HG03066 (cell line): ENCODE data around the gene SKOR1.

Experiments used
- ATAC-seq: cut with Tn5 transposase; IDR thresholded peaks from one replicate; pipeline ENCODE4 v1.9.1; 2021; ENCODE audit warnings: low read depth; ENCODE audit not compliant: unreplicated experiment

SKOR1 gene

GRCh38 chr15:67794832-67795574 lies 30.3 kb upstream of the SKOR1 start:
- no peak for ATAC-seq

DNA sequence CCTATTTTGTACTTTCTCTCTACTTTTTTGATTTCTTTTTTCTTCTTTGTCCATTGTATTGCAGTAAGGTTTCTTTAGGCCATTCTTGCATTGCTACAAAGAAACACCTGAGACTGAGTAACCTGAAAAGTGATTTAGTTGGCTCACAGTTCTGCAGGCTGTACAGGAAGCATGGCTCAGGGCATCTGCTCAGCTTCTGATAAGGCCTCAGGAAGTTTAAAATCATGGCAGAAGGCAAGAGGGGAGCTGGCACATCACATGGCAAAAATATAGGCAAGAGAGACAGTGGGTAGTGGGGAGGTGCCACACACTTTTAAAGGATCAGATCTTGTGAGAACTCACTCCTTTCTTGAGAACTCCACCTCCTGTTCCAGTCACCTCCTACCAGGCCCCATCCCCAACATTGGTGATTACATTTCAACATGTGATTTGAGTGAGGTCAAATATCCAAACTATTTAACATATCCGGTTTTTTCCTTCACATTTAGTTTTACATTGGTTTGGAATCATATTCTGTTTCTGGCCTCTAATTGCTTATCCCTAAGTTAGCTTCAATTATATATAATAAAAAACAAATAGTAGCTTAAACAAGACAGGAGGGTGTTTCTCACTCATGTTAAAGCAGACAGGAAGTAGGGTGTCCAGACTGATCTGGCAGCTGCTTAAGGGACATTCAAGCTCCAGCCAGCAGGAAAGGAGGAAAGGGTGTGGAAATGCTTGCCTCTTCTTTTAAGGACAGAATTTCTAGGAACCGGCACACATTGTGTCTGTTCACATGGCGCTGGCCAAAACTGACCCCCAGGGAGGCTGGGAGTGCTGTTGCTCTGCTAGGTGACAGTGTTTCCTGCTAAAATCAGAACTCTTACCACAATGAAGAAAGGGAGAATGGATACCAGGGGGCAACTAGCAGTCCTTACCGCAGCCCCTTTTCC lies 28.8 kb upstream of the SKOR1 start:
- ATAC-seq: no peak

GRCh38 chr15:67799801-67800205 lies 25.5 kb upstream of the SKOR1 start:
- no peak for ATAC-seq

- no peak for ATAC-seq
Observed at GRCh38 chr15:67801142-67801541, 24.2 kb upstream of the SKOR1 start.

- ATAC-seq: no peak
Observed at GRCh38 chr15:67801926-67802914, 23.1 kb upstream of the SKOR1 start.

DNA sequence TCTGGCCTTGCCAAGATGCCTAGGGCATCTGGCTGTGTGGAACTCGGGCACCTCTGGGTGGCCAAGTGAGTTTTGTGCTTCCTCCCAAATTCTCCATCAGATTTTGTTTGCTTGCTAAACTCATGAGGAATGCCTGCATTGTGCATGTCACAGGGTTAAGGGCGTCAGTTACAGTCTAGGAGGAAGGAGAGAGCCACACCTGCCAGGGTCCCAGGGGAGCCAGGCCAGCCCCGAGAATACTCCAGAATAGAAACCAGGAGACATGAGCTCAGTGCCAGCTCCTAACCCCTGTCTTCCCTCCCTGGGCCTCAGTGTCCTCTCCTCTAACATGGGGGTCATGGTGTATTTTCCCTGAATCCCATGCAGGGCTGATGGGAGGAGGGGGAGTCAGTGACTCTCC lies 22.0 kb upstream of the SKOR1 start:
- no peak for ATAC-seq

- no peak for ATAC-seq
Observed at GRCh38 chr15:67803996-67804843, 21.1 kb upstream of the SKOR1 start.

DNA sequence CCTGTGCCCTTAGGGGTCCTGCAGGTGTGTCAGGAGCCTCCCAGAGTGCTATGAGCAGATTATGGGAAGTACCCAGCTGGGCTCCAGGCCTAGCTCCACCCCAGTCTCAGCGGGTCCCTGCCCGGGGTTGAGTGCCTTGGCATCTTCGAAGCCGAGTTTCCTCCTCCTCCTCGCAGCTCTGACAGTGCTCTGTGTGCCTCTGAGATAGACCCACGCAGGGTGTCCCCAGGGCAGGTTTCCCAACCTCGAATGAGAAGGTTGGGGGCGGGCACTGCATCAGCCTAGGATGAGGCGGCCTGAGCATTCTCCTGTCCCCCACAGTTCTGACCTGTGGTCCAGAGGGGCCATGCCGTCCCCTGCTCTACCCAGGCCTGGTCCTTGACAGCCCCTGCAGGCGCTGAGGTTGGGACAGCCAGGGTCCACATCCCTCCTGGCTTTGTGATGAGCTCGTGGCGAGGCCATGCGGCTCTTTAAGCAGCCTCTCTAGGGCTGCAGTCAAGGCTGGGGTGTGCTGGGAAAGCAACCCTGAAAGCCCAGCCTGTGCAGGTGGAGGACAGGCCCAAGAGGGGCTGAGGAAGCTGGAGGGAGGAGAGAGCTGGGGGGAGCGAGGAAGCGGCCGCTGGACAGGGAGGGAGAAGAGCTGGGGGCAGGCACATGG lies 20.2 kb upstream of the SKOR1 start:
- ATAC-seq: no peak

DNA sequence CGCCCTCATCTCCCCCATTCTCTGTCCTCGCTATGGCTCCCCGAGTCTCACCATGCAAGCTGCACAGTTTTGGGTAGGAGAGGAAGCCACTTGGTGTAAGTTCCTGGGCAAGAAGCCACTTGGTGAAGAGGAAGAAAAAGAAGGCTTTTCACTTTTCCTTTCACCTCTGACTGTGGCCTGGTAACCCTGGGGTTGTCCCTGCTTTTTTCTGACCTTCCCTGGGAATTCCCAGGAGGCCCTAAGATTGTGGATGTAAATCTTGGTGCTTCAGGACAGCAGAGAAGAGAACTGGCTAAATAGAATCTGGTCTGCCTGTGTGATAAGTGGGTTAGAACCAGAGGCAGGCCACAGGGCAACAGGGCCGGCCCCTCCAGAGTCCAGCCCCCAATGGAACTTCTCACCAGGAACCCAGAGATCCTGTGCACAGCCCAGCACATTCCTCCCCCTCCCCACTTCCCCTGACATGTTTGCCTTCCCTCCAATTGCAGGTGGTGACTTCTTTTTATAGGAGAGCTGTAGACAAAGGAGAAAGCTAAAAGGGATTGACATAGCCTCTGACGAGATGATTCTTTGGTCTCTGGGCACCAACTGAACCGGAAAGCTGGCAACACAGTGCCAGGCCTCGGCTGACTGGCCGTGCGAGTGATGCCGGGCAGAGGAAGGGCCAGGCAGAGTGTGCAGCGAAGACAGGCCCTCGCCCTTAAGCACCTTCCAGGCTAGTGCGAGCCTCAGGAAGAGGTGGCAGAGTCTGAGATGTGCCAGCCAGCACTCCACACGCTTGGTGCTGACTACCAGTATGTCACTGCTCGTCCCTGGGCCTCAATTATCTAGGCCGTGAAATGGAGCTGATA lies 19.4 kb upstream of the SKOR1 start:
- no peak for ATAC-seq

GRCh38 chr15:67806536-67806935 lies 18.8 kb upstream of the SKOR1 start:
- no peak for ATAC-seq

DNA sequence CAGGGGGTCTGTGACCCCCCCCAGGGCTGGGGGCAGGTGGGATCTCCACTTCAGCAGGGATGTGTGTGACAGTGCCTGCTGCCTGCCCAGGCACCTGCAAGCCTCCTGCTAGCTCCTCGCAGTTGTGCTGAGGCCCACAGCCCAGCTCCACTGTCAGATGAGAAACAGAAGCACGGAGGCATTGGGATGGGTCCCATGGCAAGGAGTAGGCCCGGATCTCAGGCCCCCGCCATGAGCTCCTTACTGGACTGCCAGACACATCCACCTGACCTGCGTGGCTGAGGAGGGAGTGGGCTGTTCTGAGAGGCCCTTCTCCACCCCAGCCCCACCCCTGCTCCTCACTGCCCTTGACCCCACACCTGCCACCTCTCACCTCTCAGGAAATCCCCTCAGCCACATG lies 18.2 kb upstream of the SKOR1 start:
- ATAC-seq: no peak

- no peak for ATAC-seq
Observed at GRCh38 chr15:67807836-67808235, 17.5 kb upstream of the SKOR1 start.

- ATAC-seq: no peak
Observed at GRCh38 chr15:67808821-67809220, 16.5 kb upstream of the SKOR1 start.

DNA sequence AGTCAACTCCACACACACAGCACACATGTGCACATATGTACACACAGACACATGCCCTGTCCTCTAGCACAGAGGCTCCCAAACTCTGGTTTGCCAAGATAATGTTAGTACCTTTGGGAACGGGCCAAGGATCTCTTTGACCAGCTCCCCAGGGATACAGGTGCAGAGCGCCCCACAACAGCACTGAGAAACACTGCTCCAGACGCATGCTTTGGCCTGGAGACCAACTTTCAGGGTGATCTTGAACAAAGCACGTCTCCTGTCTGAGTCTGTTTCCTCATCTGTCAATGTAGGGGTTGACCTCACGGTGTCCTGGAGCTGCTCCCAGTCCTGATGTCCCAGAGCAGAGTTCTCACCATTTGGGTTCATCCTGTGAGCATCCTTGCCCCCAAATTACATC lies 15.9 kb upstream of the SKOR1 start:
- no peak for ATAC-seq

GRCh38 chr15:67809866-67810265 lies 15.4 kb upstream of the SKOR1 start:
- no peak for ATAC-seq

DNA sequence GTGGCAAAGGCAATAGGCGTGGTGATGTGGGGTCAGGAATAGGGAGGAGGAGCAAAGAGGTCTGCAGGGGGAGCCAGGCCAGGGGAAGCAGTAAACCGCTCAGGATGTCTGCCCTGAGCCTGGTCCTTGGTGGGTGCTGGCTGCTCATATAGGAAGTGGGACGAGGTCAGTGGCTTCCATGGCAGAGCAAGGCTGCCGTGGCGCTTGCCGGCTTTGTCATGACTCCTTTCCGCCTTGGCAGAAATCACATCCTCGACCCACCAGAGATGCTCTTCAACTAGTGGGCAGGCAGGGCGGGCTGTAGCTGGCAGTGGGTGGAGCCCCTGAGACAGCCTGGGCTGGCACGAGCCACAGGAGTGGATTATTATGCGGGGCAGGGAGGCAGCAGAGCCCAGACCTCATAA lies 13.1 kb upstream of the SKOR1 start:
- no peak for ATAC-seq

DNA sequence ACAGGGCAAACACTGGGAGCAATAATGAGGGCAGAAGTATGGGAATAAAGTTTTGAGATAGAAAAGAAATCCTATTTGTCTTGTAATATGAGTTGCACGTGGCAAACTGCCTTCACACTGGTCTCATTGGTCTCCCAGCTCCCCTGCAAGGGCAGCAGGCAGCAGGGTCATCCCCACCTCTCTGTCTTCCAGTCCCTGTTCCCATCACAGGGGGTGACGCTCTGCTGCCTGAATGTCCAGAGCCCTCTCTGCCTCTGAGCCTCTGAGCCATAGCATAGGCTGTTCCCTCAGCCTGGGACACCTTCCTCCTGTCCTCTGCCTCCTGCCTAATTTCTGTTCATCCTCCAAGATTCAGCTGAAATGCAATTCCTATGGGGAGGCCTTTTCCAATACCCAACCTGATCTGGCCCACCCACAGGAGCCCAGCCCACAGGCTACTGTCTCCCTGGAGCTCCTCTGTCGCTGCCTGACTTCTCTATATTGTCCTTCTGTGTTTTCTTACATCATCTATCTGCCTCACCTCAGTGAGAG lies 12.1 kb upstream of the SKOR1 start:
- ATAC-seq: no peak

- ATAC-seq: no peak
Observed at GRCh38 chr15:67815036-67815592, 10.2 kb upstream of the SKOR1 start.
